Uterus (tissue), 4 donors: ENCODE results near the gene FOXN3. TPM values are rescaled to one million over a fixed set of nuclear protein-coding genes. Genes with fewer than 3 reads are reported as not detected.

Experiments
- DNase-seq, 2 donors: peaks; one replicate each; pipeline ENCODE4 v3.0.0-alpha.2; 2019 to 2020
- H3K27ac ChIP-seq, 2 donors: fragments of 200-600 bp; sonication (generic); 1 replicate in 1 of 2; 2 replicates in 1 of 2; pipeline ENCODE4 v1.5.1; 2016 to 2018
- H3K27me3 ChIP-seq, 2 donors: fragments of 200-600 bp; sonication (generic); one replicate each; pipeline ENCODE4 v1.5.1; 2018 to 2019; ENCODE audit warnings: control low read depth in 1 of 2
- H3K36me3 ChIP-seq, 2 donors: fragments of 200-600 bp; sonication (generic); one replicate each; pipeline ENCODE4 v1.5.1; 2019; ENCODE audit warnings: control low read depth in 1 of 2
- H3K4me1 ChIP-seq, 2 donors: fragments of 200-600 bp; sonication (generic); one replicate each; pipeline ENCODE4 v1.5.1; 2018 to 2019; ENCODE audit warnings: control low read depth in 1 of 2
- H3K4me3 ChIP-seq, 2 donors: fragments of 200-600 bp; sonication (generic); 1 replicate in 1 of 2; 2 replicates in 1 of 2; pipeline ENCODE4 v1.5.1; 2018 to 2019; ENCODE audit warnings: mild to moderate bottlenecking in 1 of 2
- H3K9me3 ChIP-seq, 2 donors: fragments of 200-600 bp; sonication (generic); one replicate each; pipeline ENCODE4 v1.5.1; 2019; ENCODE audit warnings: control low read depth in 1 of 2
- POLR2A ChIP-seq, 2 donors: fragments of 450-650 bp; IDR thresholded peaks; one replicate each; pipeline ENCODE4 v1.6.1; 2016; ENCODE audit warnings: antibody characterized with exemption in 2 of 2, mild to moderate bottlenecking in 1 of 2, moderate library complexity in 1 of 2
- intact Hi-C: fragments of 100-400 bp; cut with DNase I; formaldehyde crosslinking; loops from one replicate; pipeline ENCODE4 v1.15.1; 2023; ENCODE audit warnings: low total_unique reads
- total RNA-seq, 4 donors: library from RNA; depleted of rRNA in 3 of 4; stranded (reverse); fragments of >200 nt in 3 of 4; gene quantifications; one replicate each; pipeline versions ENCODE4 v1.1.0 to v1.2.4, GENCODE V29; 2014 to 2023
- TF ChIP-seq, protein P1 (sequence below), 4 experiments: fragments of 200-600 bp in 2 of 4; fragments of 450-650 bp in 2 of 4; sonication (generic) in 2 of 4; IDR thresholded peaks; one replicate each; pipeline ENCODE4 v1.5.1; 2016 to 2019; ENCODE audit warnings: antibody characterized with exemption in 4 of 4, mild to moderate bottlenecking in 2 of 4, moderate library complexity in 1 of 4
- donor health status: DM: yes; HTN: yes; CAD: no.

FOXN3 gene
- total RNA-seq, 4 donors from 2014 or later = 37.7 to 103 (median 74.9) TPM

DNA sequence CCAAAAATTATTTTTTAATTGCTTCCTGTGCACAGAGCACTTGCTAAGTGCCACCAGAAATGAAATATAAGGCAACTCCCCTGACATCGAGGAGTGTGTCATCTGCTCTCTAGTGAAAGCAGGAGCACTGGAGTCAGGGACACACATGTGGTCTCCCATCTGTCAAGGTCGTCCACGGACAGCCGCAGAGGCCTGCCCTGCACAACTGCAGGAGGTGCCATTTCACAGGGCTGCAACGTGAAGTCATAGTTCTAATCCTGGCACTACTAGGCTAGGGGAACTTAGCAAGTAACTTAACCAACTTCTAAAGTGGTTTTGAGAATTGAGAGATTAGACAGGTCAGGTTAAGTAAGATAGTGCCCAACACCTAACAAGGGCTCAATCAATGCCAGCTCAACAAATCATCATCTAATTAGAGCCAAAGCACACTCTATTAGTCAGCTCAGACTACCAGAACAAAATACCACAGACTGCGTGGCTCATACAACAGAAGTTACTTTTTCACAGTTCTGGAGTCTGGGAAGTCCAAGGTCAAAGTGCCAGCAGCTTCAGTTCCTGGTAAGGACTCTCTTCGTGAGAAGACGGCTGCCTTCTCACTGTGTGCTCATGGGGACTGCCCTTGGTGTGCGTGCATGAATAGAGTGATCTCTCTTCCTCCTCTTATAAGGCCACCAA is 30.7 kb downstream of the FOXN3 start:
- intact Hi-C loops = no loop called here
- DNase-seq = no peak
- peak overlapping the region; percentile 56 to 72 for H3K27ac ChIP-seq
- H3K4me1 ChIP-seq = peaks cover 0 to 8% of the 10 kb centered on the region in 2 donors
- H3K4me3 ChIP-seq = no peak overlapping the region
- TF ChIP-seq, protein P1, sequence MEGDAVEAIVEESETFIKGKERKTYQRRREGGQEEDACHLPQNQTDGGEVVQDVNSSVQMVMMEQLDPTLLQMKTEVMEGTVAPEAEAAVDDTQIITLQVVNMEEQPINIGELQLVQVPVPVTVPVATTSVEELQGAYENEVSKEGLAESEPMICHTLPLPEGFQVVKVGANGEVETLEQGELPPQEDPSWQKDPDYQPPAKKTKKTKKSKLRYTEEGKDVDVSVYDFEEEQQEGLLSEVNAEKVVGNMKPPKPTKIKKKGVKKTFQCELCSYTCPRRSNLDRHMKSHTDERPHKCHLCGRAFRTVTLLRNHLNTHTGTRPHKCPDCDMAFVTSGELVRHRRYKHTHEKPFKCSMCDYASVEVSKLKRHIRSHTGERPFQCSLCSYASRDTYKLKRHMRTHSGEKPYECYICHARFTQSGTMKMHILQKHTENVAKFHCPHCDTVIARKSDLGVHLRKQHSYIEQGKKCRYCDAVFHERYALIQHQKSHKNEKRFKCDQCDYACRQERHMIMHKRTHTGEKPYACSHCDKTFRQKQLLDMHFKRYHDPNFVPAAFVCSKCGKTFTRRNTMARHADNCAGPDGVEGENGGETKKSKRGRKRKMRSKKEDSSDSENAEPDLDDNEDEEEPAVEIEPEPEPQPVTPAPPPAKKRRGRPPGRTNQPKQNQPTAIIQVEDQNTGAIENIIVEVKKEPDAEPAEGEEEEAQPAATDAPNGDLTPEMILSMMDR (IDR thresholded peaks at IDR 0.05) = no peak
- TF ChIP-seq POLR2A (IDR thresholded peaks at IDR 0.05) = no peak
- no peaks in the 10 kb centered on the region for H3K36me3 ChIP-seq
- H3K27me3 ChIP-seq = no peaks in the 10 kb centered on the region
- H3K9me3 ChIP-seq = no peaks in the 10 kb centered on the region

DNA sequence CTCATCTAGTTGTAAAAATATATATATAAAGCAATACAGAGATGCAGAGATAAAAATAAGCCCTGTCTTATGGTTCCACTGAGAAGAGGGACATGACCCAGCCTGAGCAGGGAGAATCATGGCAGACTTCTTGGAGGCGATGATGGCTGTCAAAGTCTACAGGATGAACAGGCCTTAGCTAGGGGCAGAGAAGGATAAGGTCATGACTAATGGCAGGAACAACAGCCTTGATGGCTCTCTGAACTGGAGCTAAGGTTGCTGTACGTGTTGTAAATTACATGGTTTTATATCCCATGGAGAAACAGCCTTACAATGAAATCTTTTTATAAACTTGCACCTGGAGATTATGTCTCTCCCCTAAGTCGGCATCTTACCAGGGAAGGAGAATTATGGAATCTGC is 32.4 kb downstream of the FOXN3 start:
- H3K27me3 ChIP-seq = no peaks in the 10 kb centered on the region
- no peak overlapping the region for H3K4me3 ChIP-seq
- no peak overlapping the region for H3K27ac ChIP-seq
- TF ChIP-seq POLR2A (IDR thresholded peaks at IDR 0.05) = no peak
- TF ChIP-seq, protein P1 (IDR thresholded peaks at IDR 0.05) = no peak
- H3K4me1 ChIP-seq = peaks cover 0 to 8% of the 10 kb centered on the region in 2 donors
- DNase-seq = no peak
- H3K9me3 ChIP-seq = no peaks in the 10 kb centered on the region
- H3K36me3 ChIP-seq = no peaks in the 10 kb centered on the region
- intact Hi-C loops = no loop called here

DNA sequence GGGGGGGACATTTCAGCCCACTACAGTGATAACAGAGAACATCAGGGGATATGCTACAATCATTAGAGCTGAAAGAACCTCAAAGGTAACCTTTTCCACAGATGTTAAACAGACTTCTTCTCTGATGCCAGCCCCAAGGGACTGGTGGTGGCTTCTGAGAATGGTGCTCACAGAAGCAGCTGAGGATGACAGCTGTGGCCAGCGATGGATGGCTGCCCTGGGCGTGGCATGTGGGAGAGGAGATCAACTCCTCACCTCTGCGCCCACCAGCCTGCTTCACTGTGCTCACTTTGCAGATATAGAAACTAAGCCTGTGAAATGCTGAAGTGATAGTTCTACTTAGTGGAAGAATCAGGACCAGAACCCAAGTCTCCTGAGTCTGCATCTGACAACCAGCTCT is 33.0 kb downstream of the FOXN3 start:
- Histone ChIP-seq H3K36me3 (no peaks in the 10 kb centered on the region), H3K27me3 (no peaks in the 10 kb centered on the region), H3K9me3 (no peaks in the 10 kb centered on the region), H3K4me1 (peaks cover 0 to 8% of the 10 kb centered on the region in 2 donors), H3K4me3 (no peak overlapping the region), H3K27ac (no peak overlapping the region)
- TF ChIP-seq POLR2A (IDR thresholded peaks at IDR 0.05) = no peak
- TF ChIP-seq, protein P1 (IDR thresholded peaks at IDR 0.05) = no peak
- no peak for DNase-seq
- intact Hi-C loops = no loop called here

DNA sequence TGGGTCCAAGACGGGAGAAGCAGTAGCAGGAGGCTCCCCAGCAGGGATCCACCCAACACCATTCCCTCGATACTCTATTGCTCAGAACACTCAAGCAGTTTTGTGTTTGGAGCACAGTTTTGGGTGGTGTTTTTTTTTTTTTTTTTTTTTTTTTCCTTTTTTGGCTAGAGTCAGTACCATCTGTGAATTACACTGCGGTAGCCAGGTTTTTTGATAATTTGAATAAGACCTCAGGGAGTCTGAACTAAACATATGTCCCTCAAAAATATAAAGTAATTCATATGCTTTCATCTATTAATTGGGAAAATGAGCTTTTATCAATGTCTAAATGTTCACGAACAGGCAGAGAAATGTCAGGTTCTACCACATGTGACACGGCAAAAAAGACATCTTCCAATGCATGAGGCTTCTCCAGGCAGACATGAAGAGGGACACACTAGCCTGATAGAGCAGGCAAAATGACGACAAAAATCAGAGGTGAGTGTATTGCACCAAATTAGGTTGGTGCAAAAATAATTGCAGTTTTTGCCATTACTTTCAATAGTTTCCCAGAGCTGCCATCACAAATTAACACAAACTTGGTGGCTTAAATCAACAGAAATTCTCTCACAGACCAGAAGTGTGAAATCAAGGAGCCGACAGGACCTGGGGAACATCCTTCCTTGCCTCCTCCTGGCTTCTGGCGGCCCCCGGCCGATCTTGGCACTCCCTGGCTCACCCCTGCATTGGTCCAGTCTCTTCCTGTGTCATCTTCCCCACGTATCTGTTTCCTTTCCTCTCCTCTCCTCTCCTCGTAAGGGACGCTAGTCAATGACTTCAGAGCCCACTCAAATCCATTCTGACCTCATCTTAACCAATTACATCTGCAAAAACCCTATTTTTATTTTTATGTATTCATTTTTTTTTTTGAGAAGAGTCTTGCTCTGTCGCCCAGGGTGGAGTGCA is 33.9 kb downstream of the FOXN3 start:
- Histone ChIP-seq H3K4me3 (no peak overlapping the region), H3K9me3 (no peaks in the 10 kb centered on the region), H3K36me3 (no peaks in the 10 kb centered on the region), H3K27ac (no peak overlapping the region), H3K27me3 (no peaks in the 10 kb centered on the region), H3K4me1 (peaks cover 0 to 8% of the 10 kb centered on the region in 2 donors)
- DNase-seq = no peak
- TF ChIP-seq POLR2A (IDR thresholded peaks at IDR 0.05) = no peak
- TF ChIP-seq, protein P1 (IDR thresholded peaks at IDR 0.05) = no peak
- intact Hi-C loops = no loop called here

DNA sequence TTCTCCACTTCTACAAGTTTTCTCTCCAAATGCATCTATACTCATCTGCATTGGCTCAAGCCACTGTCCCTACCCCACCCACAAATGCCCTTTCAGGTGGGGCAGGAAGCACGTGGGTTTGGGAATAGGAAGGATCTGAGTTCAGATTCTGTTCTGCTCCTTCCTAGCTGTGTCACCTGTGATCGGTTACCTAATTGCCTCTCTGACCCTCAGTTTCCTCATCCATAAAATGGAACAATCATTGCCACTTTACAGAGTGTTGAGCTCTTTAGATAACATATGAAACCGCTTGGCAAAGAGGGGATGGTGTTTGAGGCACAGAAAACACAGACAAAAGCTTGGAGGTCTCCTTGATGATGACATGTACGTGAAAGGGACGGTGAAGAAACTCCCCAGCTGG is 34.5 kb downstream of the FOXN3 start:
- Histone ChIP-seq H3K27ac (no peak overlapping the region), H3K36me3 (no peaks in the 10 kb centered on the region), H3K4me3 (no peak overlapping the region), H3K9me3 (no peaks in the 10 kb centered on the region), H3K27me3 (no peaks in the 10 kb centered on the region), H3K4me1 (peaks cover 0 to 8% of the 10 kb centered on the region in 2 donors)
- no peak for DNase-seq
- intact Hi-C loops = no loop called here
- TF ChIP-seq, protein P1 (IDR thresholded peaks at IDR 0.05) = no peak
- no peak for TF ChIP-seq POLR2A (IDR thresholded peaks at IDR 0.05)
